ENCODE measurements around the gene HOMER2.

DNA sequence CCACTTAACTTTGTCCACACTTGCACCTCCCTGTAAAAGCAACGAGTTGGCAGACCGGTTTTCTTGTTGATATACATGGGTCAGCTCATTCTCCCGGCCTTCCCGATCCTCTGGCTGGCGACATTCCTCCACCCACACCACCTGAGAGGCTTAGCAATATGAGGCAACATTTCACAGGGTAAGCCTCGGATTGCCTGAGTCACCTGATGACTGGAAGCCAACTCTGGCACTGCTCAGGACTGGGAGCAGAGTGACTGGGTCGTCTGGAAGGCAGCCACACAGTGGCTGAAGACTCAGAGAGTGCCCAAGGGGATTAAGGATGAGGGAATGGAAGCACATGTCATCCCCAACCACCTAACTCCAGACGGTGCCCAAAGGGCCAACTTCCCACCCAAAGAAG lies 9.8 kb downstream of the HOMER2 start:
- TF ChIP-seq, protein P1, sequence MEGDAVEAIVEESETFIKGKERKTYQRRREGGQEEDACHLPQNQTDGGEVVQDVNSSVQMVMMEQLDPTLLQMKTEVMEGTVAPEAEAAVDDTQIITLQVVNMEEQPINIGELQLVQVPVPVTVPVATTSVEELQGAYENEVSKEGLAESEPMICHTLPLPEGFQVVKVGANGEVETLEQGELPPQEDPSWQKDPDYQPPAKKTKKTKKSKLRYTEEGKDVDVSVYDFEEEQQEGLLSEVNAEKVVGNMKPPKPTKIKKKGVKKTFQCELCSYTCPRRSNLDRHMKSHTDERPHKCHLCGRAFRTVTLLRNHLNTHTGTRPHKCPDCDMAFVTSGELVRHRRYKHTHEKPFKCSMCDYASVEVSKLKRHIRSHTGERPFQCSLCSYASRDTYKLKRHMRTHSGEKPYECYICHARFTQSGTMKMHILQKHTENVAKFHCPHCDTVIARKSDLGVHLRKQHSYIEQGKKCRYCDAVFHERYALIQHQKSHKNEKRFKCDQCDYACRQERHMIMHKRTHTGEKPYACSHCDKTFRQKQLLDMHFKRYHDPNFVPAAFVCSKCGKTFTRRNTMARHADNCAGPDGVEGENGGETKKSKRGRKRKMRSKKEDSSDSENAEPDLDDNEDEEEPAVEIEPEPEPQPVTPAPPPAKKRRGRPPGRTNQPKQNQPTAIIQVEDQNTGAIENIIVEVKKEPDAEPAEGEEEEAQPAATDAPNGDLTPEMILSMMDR (IDR thresholded peaks at IDR 0.05) = no peak
- TF ChIP-seq EP300 (IDR thresholded peaks at IDR 0.05; ENCODE audit: low read depth) = no peak
- TF ChIP-seq POLR2AphosphoS5 (IDR thresholded peaks at IDR 0.05) = no peak
- TF ChIP-seq POLR2A (IDR thresholded peaks at IDR 0.05) = no peak
